ENCODE measurements around the gene PHF20. TPM values are rescaled to one million over a fixed set of nuclear protein-coding genes. Genes with fewer than 3 reads are reported as not detected.

PHF20 gene
- polyA plus RNA-seq, 3 donors, result 54.7 to 78.2 (median 73.6) TPM

DNA sequence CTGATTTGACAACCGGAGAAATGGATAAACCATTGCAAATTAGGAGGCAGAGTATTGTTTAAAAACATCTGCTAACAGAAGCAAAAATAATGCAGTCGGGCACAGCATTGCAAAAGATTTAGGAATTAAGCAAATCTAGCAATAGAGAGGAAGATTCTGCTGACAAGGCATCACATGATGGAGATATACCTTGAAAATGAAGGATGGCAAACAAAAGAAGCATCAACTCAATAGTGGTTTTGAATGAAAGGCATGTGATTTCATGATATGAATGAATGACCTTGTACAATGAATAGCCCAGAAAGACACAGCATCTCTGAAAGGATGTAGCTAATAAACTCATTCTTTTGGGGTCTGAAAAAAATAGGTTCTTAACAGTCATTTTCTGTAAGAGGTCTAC lies 21.2 kb upstream of the PHF20 start:
- H3K4me3 Mint-ChIP-seq, result no peak overlapping the region
- H3K9me3 ChIP-seq (replicated peaks in 1 of 2; ENCODE audit: control insufficient read depth in 1 of 2, insufficient read depth in 1 of 2, low read length in 2 of 2), result no peaks in the 10 kb centered on the region
- H3K9ac ChIP-seq (ENCODE audit: insufficient read depth, low read length, poor library complexity, severe bottlenecking), result no peak overlapping the region
- TF ChIP-seq, protein P1, sequence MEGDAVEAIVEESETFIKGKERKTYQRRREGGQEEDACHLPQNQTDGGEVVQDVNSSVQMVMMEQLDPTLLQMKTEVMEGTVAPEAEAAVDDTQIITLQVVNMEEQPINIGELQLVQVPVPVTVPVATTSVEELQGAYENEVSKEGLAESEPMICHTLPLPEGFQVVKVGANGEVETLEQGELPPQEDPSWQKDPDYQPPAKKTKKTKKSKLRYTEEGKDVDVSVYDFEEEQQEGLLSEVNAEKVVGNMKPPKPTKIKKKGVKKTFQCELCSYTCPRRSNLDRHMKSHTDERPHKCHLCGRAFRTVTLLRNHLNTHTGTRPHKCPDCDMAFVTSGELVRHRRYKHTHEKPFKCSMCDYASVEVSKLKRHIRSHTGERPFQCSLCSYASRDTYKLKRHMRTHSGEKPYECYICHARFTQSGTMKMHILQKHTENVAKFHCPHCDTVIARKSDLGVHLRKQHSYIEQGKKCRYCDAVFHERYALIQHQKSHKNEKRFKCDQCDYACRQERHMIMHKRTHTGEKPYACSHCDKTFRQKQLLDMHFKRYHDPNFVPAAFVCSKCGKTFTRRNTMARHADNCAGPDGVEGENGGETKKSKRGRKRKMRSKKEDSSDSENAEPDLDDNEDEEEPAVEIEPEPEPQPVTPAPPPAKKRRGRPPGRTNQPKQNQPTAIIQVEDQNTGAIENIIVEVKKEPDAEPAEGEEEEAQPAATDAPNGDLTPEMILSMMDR (IDR thresholded peaks at IDR 0.05), result no peak
- peaks cover 0 to 2% (median 2%) of the 10 kb centered on the region in 3 donors for H3K27me3 Mint-ChIP-seq (ENCODE audit: low read depth in 3 of 3)
- H3K4me2 ChIP-seq (replicated peaks; ENCODE audit: extremely low read depth, low read length, poor library complexity, severe bottlenecking), result no peak overlapping the region
- H3K36me3 ChIP-seq (replicated peaks in 1 of 2; ENCODE audit: control insufficient read depth in 1 of 2, insufficient read depth in 2 of 2, low read length in 2 of 2), result no peaks in the 10 kb centered on the region
- peaks cover 4% of the 10 kb centered on the region for H3K4me1 Mint-ChIP-seq
- H4K20me1 ChIP-seq (ENCODE audit: insufficient read depth, low read length), result no peaks in the 10 kb centered on the region
- WGBS (ENCODE audit: insufficient coverage), result 50% methylated on average over 1 of the region's 2 CpGs
- no peak overlapping the region for H2AFZ ChIP-seq (ENCODE audit: insufficient read depth, low read depth, low read length, poor library complexity, severe bottlenecking)
- intact Hi-C loops (cut with micrococcal nuclease), result no loop called here
- no peaks in the 10 kb centered on the region for H3K79me2 ChIP-seq (ENCODE audit: insufficient read depth, low read length)
- DNase-seq, result no peak
- H3K27ac Mint-ChIP-seq, result no peak overlapping the region
- no peak overlapping the region for H3K27ac ChIP-seq (ENCODE audit: low read depth in 1 of 2, low read length in 2 of 2)
- H3K9me3 Mint-ChIP-seq, result no peaks in the 10 kb centered on the region
- no peaks in the 10 kb centered on the region for H3K27me3 ChIP-seq (ENCODE audit: control insufficient read depth in 2 of 2, insufficient read depth in 2 of 2, low read length in 2 of 2)
- peaks cover 0 to 3% of the 10 kb centered on the region in 2 donors for H3K36me3 Mint-ChIP-seq
- no peaks in the 10 kb centered on the region for H3K4me1 ChIP-seq (ENCODE audit: control insufficient read depth in 1 of 2, insufficient read depth in 2 of 2, low read length in 2 of 2)
- no peak overlapping the region for H3K4me3 ChIP-seq (replicated peaks in 1 of 3; ENCODE audit: low read depth in 2 of 3, low read length in 3 of 3)

DNA sequence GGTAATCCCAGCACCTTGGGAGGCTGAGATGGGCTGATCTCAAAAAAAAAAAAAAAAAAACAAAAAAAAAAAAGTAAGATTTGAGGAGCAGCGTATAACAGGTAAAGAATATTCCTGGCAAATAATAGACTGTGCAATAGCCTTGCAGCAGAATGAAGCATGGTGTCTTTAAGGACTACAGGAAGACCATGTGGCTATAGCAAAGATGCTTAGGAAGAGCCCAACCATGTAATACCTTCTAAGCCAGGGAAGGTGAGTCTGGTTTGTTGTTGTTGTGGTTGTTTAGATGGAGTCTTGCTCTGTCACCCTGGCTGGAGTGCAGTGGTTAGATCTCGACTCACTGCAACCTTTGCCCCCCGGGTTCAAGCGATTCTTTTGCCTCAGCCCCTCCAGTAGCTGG lies 15.4 kb upstream of the PHF20 start:
- no peaks in the 10 kb centered on the region for H3K9me3 ChIP-seq (replicated peaks in 1 of 2; ENCODE audit: control insufficient read depth in 1 of 2, insufficient read depth in 1 of 2, low read length in 2 of 2)
- peaks cover 0 to 4% (median 2%) of the 10 kb centered on the region in 3 donors for H3K27me3 Mint-ChIP-seq (ENCODE audit: low read depth in 3 of 3)
- H3K27ac Mint-ChIP-seq, result no peak overlapping the region
- H3K4me1 ChIP-seq (ENCODE audit: control insufficient read depth in 1 of 2, insufficient read depth in 2 of 2, low read length in 2 of 2), result no peaks in the 10 kb centered on the region
- WGBS (ENCODE audit: insufficient coverage), result no CpG with 5 or more reads among the region's 4 CpGs
- no peaks in the 10 kb centered on the region for H3K9me3 Mint-ChIP-seq
- H3K4me1 Mint-ChIP-seq, result no peaks in the 10 kb centered on the region
- no peaks in the 10 kb centered on the region for H4K20me1 ChIP-seq (ENCODE audit: insufficient read depth, low read length)
- H3K27me3 ChIP-seq (ENCODE audit: control insufficient read depth in 2 of 2, insufficient read depth in 2 of 2, low read length in 2 of 2), result no peaks in the 10 kb centered on the region
- no peak overlapping the region for H3K4me2 ChIP-seq (replicated peaks; ENCODE audit: extremely low read depth, low read length, poor library complexity, severe bottlenecking)
- no peak for DNase-seq
- intact Hi-C loops (cut with micrococcal nuclease), result no loop called here
- no peak overlapping the region for H2AFZ ChIP-seq (ENCODE audit: insufficient read depth, low read depth, low read length, poor library complexity, severe bottlenecking)
- no peaks in the 10 kb centered on the region for H3K36me3 ChIP-seq (replicated peaks in 1 of 2; ENCODE audit: control insufficient read depth in 1 of 2, insufficient read depth in 2 of 2, low read length in 2 of 2)
- no peaks in the 10 kb centered on the region for H3K36me3 Mint-ChIP-seq
- no peak overlapping the region for H3K9ac ChIP-seq (ENCODE audit: insufficient read depth, low read length, poor library complexity, severe bottlenecking)
- TF ChIP-seq, protein P1 (IDR thresholded peaks at IDR 0.05), result no peak
- H3K4me3 ChIP-seq (replicated peaks in 1 of 3; ENCODE audit: low read depth in 2 of 3, low read length in 3 of 3), result no peak overlapping the region
- no peak overlapping the region for H3K4me3 Mint-ChIP-seq
- no peaks in the 10 kb centered on the region for H3K79me2 ChIP-seq (ENCODE audit: insufficient read depth, low read length)
- no peak overlapping the region for H3K27ac ChIP-seq (ENCODE audit: low read depth in 1 of 2, low read length in 2 of 2)
